ENCODE measurements around the gene ABO.
"Not testable (repeated sequence)": the region's sequence is repeated elsewhere in the genome, so short reads cannot be mapped to it uniquely, and the experiment has no call there.

Gene ABO

DNA sequence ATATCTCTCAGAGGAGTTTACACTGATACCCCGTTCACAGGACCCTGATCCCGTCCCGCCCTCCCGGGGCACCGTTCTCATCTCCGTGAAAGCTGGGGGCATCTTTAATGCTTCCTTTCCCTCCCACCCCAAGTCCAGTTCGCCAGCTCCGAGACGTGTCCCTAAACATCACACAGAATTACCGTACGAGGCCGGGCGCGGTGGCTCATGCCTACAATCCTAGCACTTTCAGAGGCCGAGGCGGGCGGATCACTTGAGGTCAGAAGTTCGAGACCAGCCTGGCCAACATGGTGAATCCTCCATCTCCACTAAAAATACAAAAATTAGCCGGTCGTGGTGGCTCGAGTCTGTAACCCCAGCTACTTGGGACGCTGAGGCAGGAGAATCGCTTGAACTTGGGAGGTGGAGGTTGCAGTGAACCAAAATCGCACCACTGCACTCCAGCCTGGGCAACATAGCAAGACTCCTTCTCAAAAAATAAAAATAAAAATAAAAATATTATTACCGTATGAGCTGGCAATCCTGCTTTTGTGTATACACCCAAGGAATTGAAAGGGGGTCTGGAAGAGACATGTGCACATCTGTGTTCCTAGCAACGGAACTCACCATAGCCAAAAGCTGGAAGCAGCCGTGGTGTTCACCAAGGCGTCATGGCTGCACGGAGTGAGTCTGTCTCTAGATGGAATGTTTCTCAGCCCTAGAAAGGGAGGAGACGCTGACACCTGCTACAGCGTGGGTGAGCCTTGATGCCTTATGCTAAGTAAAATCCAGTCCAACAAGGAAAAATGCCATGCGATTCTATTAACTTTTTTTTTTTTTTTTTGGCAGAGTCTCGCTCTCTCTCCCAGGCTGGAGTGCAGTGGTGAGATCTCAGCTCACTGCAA is 1.2 kb upstream of the ABO start:
- DNase-seq = no peak
- TF ChIP-seq CTCF (IDR thresholded peaks at IDR 0.05; ENCODE audit: low read depth, low read length) = no peak
- H3K4me1 ChIP-seq = no peaks in the 10 kb centered on the region; the same call in 1 of the 2 replicates
- H3K9me3 ChIP-seq = no peaks in the 10 kb centered on the region
- H3K4me3 ChIP-seq (ENCODE audit: low read depth, low read length) = no peak overlapping the region
- H3K36me3 ChIP-seq = no peaks in the 10 kb centered on the region
- H3K27me3 ChIP-seq = peaks cover 67% of the 10 kb centered on the region

- Histone ChIP-seq H3K4me1 (no peaks in the 10 kb centered on the region; the same call in 1 of the 2 replicates), H3K4me3 (ENCODE audit: low read depth, low read length) (no peak overlapping the region), H3K27me3 (peaks cover 72% of the 10 kb centered on the region), H3K9me3 (no peaks in the 10 kb centered on the region), H3K36me3 (no peaks in the 10 kb centered on the region)
- no peak for TF ChIP-seq CTCF (IDR thresholded peaks at IDR 0.05; ENCODE audit: low read depth, low read length)
- no peak for DNase-seq
Observed at GRCh38 chr9:133274236-133275104, 531 bp downstream of the ABO start.

DNA sequence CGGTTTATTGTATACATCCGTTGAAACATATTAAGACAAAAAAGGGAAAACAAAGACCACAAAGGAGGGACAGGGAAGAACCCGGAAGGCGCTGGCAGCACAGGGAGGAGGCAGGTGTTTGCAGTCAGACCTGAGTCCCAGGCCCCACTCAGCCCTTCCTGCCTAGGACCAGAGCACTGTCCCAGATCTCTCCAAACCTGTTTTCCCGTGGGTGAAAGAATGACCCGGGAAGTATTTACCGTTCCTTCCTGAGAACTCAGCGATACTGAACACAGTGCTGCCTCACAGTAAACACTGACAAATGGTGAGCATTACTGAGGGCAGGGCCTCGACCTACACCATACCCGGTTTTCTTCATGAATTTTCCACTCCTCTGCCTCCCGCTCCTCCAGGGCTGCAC is 1.2 kb downstream of the ABO start:
- no peak for TF ChIP-seq CTCF (IDR thresholded peaks at IDR 0.05; ENCODE audit: low read depth, low read length)
- no peak overlapping the region for H3K4me3 ChIP-seq (ENCODE audit: low read depth, low read length)

DNA sequence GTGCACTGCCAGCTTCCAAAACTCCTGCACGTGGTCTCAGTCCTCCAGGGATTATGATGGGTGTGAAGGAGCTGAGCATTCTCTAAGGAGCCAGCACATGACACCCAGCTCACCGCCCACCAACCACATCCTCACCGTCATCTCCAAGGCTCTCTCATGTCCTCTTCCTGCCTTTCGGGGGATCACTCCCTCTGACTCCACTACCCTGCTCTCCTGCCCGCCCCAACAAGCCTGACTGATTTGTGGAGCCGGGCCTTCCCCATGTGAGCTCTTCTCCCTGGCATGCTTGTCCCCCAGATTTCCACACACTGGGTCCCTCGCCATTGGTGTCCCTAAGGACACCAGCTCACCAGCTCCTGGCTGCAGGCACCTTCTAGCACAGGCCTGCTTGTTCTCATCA is 1.9 kb downstream of the ABO start:
- Histone ChIP-seq H3K4me1 (no peaks in the 10 kb centered on the region), H3K4me3 (ENCODE audit: low read depth, low read length) (no peak overlapping the region), H3K36me3 (no peaks in the 10 kb centered on the region), H3K9me3 (no peaks in the 10 kb centered on the region), H3K27me3 (peaks cover 74% of the 10 kb centered on the region)
- no peak for TF ChIP-seq CTCF (IDR thresholded peaks at IDR 0.05; ENCODE audit: low read depth, low read length)
- DNase-seq = no peak

More for the DNA sequence above, 1.2 kb downstream of the ABO start:
- no peaks in the 10 kb centered on the region for H3K4me1 ChIP-seq
- H3K36me3 ChIP-seq = no peaks in the 10 kb centered on the region
- H3K27me3 ChIP-seq = peaks cover 74% of the 10 kb centered on the region
- no peak for DNase-seq
- H3K9me3 ChIP-seq = no peaks in the 10 kb centered on the region

DNA sequence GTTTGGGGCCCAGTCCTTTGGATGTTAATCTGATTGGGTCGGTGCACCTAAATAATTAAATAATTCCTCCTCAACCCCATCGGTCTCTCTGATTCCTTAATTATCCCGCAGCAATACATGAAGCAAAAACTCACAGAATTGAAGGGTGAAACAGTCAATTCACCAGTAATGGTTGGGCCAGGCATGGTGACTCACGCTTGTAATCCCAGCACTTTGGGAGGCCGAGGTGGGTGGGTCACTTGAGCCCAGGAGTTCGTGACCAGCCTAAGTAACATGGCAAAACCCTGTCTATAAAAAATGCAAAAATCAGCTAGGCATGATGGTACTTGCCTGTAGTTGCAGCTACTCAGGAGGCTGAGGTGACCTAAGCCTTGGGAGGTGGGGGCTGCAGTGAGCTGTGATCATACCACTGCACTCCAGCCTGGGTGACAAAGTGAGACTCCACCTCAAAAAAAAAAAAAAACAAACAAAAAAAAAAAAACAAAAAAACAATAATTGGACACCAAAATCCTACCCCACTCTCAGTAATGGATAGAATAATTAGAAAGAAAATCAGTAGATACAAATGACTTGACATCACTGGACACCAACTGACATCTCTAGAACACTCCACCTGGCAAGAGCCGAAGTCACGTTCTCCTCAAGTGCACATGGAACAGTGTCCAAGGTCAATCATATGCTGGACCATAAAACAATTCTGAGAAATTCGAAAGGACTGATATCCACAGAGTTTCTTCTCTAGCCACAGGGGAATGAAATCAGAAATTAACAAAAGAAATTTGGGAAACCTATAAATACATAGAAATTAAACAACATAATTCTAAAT is 5.3 kb downstream of the ABO start:
- no peak for DNase-seq
- peaks cover 56% of the 10 kb centered on the region for H3K27me3 ChIP-seq
- H3K9me3 ChIP-seq = no peaks in the 10 kb centered on the region
- no peak for TF ChIP-seq CTCF (IDR thresholded peaks at IDR 0.05; ENCODE audit: low read depth, low read length)
- H3K4me3 ChIP-seq (ENCODE audit: low read depth, low read length) = no peak overlapping the region
- no peaks in the 10 kb centered on the region for H3K4me1 ChIP-seq
- no peaks in the 10 kb centered on the region for H3K36me3 ChIP-seq

DNA sequence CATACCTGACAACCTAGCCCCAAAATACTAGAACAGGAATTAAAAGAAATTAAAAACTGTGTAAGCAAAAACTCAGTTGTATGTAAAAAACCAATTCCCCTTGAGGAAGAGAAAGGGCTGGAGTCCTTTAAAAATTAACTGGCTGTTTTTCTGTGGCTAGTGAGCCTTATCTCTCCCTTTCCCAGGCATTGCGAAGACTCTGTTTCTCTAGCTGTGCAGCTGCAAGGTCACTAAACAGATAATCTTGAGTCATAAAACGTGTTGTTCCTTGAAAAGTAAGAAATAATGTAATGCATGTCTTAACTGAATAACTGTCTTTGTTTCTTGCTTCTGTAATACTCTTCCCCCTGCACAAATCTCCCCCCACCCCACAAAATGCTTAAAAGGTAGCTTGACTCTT is 5.9 kb downstream of the ABO start:
- not testable (repeated sequence) for H3K4me1 ChIP-seq; H3K9me3 ChIP-seq; H3K4me3 ChIP-seq (ENCODE audit: low read depth, low read length); H3K36me3 ChIP-seq; DNase-seq
- H3K27me3 ChIP-seq = peaks cover 54% of the 10 kb centered on the region
